Fibroblast of pulmonary artery (primary cell): ENCODE data around the gene DZANK1.

Experiments used
- DNase-seq: peaks from one replicate; pipeline ENCODE4 v3.0.0-alpha.2; 2010; ENCODE audit warnings: low read depth
- H3K4me3 ChIP-seq: replicated peaks from 2 replicates; pipeline ENCODE4 v1.5.1; 2011; ENCODE audit warnings: low read depth, mild to moderate bottlenecking, control low read depth, low read length, moderate library complexity
- CTCF ChIP-seq: IDR thresholded peaks from 2 replicates; pipeline ENCODE4 v1.5.1; 2011; ENCODE audit warnings: mild to moderate bottlenecking, control low read depth, low read length, inconsistent platforms; ENCODE audit errors: missing control alignments

The DZANK1 gene

GRCh38 chr20:18416486-18416885 is 50.3 kb downstream of the DZANK1 start:
- H3K4me3 ChIP-seq = no peak overlapping the region
- no peak for DNase-seq
- TF ChIP-seq CTCF = no peak

DNA sequence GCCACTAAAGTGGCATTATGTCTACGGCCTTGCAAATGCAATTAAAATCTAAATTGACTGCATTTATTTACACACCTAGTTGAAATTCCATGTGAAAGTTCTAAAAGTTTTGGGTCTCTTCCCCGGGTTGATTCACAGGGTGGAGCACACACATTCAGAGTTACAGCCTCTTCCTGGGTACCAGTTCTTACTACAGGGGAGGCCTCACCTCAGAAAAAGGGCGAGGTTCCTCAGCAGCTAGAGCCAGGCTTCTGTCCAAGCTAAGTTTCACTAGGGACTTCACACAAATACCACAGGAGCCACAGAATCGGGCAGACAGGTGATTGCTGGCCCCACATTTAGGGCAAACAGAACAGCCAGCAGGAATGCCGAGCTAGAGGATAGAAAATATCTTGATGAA is 52.7 kb downstream of the DZANK1 start:
- TF ChIP-seq CTCF = no peak

GRCh38 chr20:18412221-18412901 is 54.5 kb downstream of the DZANK1 start:
- DNase-seq = no peak
- no peak overlapping the region for H3K4me3 ChIP-seq
- no peak for TF ChIP-seq CTCF

More for the DNA sequence above, 52.7 kb downstream of the DZANK1 start:
- no peak for DNase-seq
- no peak overlapping the region for H3K4me3 ChIP-seq

- DNase-seq = no peak
- no peak for TF ChIP-seq CTCF
- H3K4me3 ChIP-seq = no peak overlapping the region
These were observed 61.0 kb downstream of the DZANK1 start for GRCh38 chr20:18405826-18406225.

GRCh38 chr20:18404172-18404571 is 62.7 kb downstream of the DZANK1 start:
- no peak for DNase-seq
- no peak overlapping the region for H3K4me3 ChIP-seq
- TF ChIP-seq CTCF = no peak

- TF ChIP-seq CTCF = no peak
- H3K4me3 ChIP-seq = no peak overlapping the region
- DNase-seq = no peak
These were observed 63.6 kb downstream of the DZANK1 start for GRCh38 chr20:18403269-18403668.

GRCh38 chr20:18401305-18401704 is 65.5 kb downstream of the DZANK1 start:
- no peak for TF ChIP-seq CTCF
- no peak overlapping the region for H3K4me3 ChIP-seq
- no peak for DNase-seq
